GM12864 (cell line): ENCODE results near the gene ANXA5.
A peak's percentile ranks its signal among the peaks of the same experiment; 100 is the strongest.
"Not testable (repeated sequence)": the region's sequence is repeated elsewhere in the genome, so short reads cannot be mapped to it uniquely, and the experiment has no call there.

ENCODE experiments used
- DNase-seq: peaks from one replicate; pipeline ENCODE4 v3.0.0-alpha.2; 2011; ENCODE audit warnings: low read depth
- H3K4me3 ChIP-seq: 2 replicates; pipeline ENCODE4 v1.5.1; 2011; ENCODE audit warnings: mild to moderate bottlenecking, low read depth, low read length, control low read depth
- TF ChIP-seq, protein P1 (sequence below): IDR thresholded peaks from 2 replicates; pipeline ENCODE4 v1.5.1; 2011; ENCODE audit warnings: low read depth, mild to moderate bottlenecking, moderate library complexity, low read length, control low read depth, inconsistent platforms; ENCODE audit errors: missing control alignments

The ANXA5 gene

DNA sequence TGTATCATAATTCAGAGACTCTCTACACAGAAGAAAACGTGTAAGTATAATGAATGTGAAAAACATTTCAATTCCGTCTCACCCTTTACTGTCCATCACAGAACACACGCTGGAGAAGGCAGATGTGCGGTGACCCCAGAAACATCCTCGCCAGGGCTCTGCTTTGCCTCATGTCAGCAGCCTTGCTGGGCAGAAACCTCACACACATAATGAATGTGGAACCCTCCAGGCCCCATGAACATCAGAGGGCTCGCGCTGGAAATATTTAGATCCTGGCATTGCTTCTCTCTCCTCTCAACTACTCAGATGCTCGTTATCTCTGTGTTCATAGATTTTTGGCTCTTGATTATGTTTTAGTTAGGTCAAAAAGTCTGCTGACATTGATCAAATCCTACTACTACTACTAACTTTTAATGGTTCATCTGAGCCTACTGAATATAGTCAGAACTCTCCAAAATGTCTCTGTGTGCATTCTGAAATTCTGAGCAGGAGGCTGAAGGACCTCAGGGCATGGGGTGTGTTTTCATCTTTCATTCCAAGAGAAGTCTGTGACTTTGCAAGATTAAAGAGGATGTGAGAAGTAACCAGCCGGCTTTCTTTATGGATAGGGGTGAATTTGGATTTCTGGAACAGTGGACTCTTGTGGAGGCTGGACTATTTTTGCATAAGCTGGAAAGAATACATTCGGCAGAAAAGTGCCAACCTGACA is 41.2 kb upstream of the ANXA5 start:
- H3K4me3 ChIP-seq, result no peak overlapping the region
- no peak for DNase-seq
- TF ChIP-seq, protein P1, sequence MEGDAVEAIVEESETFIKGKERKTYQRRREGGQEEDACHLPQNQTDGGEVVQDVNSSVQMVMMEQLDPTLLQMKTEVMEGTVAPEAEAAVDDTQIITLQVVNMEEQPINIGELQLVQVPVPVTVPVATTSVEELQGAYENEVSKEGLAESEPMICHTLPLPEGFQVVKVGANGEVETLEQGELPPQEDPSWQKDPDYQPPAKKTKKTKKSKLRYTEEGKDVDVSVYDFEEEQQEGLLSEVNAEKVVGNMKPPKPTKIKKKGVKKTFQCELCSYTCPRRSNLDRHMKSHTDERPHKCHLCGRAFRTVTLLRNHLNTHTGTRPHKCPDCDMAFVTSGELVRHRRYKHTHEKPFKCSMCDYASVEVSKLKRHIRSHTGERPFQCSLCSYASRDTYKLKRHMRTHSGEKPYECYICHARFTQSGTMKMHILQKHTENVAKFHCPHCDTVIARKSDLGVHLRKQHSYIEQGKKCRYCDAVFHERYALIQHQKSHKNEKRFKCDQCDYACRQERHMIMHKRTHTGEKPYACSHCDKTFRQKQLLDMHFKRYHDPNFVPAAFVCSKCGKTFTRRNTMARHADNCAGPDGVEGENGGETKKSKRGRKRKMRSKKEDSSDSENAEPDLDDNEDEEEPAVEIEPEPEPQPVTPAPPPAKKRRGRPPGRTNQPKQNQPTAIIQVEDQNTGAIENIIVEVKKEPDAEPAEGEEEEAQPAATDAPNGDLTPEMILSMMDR, result no peak

DNA sequence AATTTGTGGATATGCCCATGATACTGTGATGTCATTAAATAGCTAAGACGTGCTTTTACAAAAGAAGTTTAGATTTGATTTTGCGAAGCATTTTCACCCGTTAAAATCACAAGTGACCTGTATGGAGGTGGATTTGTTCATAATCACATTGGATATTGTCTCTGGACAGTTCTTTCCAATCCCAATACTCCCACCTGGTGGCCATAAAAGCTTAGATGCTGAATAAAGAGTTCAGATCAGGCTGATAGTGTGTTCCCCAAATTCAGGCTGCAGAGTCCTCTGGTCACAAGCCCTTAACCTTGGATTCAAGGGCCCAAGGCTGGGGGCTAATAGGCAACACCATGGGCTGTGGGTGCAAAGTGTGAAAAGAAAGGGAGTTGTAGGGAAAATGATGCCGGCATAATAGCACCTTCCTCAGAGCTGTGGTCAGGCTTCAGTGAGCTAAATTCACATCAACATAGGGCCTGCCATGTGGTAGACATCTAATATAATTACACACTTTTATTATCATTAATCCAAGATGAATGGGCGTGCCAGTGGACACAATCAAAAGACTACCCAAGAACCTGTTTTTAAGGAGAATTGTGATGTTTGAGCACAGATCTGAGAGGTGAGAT is 40.1 kb upstream of the ANXA5 start:
- no peak overlapping the region for H3K4me3 ChIP-seq
- TF ChIP-seq, protein P1, result peak; percentile 44
- DNase-seq, result no peak

- no peak for DNase-seq
- TF ChIP-seq, protein P1, result no peak
- no peak overlapping the region for H3K4me3 ChIP-seq
Observed at GRCh38 chr4:121734571-121734970, 37.8 kb upstream of the ANXA5 start.

- TF ChIP-seq, protein P1, result no peak
- no peak for DNase-seq
- no peak overlapping the region for H3K4me3 ChIP-seq
Observed at GRCh38 chr4:121733942-121734341, 37.2 kb upstream of the ANXA5 start.

DNA sequence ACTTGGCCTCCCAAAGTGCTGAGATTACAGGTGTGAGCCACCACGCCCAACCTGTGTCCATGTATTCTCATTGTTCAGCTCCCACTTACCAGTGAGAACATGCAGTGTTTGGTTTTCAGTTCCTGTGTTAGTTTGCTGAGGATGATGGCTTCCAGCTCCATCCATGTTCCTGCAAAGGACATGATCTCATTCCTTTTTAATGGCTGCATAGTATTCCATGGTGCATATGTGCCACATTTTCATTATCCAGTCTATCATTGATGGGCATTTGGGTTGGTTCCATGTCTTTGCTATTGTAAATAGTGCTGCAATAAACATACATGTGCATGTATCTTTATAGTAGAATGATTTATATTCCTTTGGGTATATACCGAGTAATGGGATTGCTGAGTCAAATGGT is 33.0 kb upstream of the ANXA5 start:
- not testable (repeated sequence) for DNase-seq, H3K4me3 ChIP-seq

DNA sequence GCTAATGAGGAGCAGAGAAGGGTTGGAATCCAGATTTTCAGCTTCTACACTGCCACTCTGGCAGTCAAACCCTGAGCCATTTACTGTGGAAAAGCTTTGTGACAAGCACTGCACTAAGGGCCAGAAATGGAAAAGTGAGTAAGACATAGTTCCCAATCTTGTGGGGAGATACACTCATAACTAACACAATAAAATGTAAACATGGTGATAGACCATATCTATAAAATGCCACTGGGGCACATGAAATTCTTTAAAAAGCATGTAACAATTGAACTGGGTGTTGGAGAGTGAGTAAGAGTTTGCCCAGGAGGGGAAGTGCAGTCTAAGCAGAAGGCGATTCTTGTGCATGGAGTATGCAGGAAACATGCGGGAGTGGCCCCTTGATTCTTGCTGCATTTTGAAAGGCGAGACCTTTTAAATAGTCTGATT is 32.0 kb upstream of the ANXA5 start:
- H3K4me3 ChIP-seq, result no peak overlapping the region
- no peak for DNase-seq
- TF ChIP-seq, protein P1, result no peak

DNA sequence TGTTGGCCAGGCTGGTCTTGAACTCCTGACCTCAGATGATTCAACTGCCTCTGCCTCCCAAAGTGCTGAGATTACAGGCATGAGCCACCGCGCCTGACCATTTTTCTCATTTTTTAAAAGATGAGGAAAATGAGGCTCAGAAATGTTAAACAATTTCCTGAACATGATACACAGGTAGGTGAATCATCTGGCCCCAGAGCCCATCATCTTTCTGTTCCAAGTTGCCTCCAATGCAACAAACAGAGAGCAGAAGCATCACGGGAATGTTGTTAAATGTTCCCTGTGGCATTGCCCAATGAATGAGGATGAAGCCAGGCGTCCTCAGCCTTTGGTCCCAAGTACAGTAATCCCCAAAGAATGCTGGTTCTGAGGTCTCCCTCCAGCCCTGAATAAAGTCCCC is 31.3 kb upstream of the ANXA5 start:
- no peak overlapping the region for H3K4me3 ChIP-seq
- TF ChIP-seq, protein P1, result no peak
- DNase-seq, result no peak
